OCI-LY7 (cell line): ENCODE data around the gene STMND1.

Experiments
- EZH2phosphoT487 ChIP-seq: fragments of 200-600 bp; sonication (generic); IDR thresholded peaks from 2 replicates; pipeline ENCODE4 v1.6.1; 2018; ENCODE audit warnings: low read depth, borderline replicate concordance, mild to moderate bottlenecking, mixed run types, antibody characterized with exemption, low read length, moderate library complexity, mixed read lengths
- TF ChIP-seq, protein P1 (sequence below): fragments of 200-600 bp; sonication (generic); conservative IDR thresholded peaks from 2 replicates; pipeline ENCODE4 v1.5.1; 2014; ENCODE audit warnings: mild to moderate bottlenecking, antibody characterized with exemption, low read length, moderate library complexity, mixed read lengths

DNA sequence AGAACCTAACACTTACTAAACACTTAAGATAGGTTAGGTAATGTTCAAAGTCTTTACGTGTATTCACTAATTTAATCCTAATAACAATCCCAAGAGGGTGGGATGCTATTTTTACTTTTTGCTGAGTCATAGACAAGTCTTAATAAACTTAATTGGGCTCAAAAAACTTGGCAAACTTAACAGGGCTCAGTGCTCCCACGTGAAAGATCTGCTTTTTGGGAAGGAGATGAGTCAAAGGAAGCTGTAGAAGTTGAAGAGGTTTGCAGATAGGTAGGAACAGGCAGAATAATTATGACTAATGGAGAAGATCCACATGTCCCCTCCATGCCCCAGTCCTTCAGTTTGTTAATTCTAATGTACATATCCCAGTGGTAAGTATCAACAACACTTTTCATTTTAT is 44.5 kb upstream of the STMND1 start:
- TF ChIP-seq, protein P1, sequence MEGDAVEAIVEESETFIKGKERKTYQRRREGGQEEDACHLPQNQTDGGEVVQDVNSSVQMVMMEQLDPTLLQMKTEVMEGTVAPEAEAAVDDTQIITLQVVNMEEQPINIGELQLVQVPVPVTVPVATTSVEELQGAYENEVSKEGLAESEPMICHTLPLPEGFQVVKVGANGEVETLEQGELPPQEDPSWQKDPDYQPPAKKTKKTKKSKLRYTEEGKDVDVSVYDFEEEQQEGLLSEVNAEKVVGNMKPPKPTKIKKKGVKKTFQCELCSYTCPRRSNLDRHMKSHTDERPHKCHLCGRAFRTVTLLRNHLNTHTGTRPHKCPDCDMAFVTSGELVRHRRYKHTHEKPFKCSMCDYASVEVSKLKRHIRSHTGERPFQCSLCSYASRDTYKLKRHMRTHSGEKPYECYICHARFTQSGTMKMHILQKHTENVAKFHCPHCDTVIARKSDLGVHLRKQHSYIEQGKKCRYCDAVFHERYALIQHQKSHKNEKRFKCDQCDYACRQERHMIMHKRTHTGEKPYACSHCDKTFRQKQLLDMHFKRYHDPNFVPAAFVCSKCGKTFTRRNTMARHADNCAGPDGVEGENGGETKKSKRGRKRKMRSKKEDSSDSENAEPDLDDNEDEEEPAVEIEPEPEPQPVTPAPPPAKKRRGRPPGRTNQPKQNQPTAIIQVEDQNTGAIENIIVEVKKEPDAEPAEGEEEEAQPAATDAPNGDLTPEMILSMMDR, result no peak
- TF ChIP-seq EZH2phosphoT487, result no peak
